Neural progenitor cell (in vitro differentiated cells): ENCODE data around the gene CSNK1G1. TPM values are rescaled to one million over a fixed set of nuclear protein-coding genes. Genes with fewer than 3 reads are reported as not detected.
"Not testable (repeated sequence)": the region's sequence is repeated elsewhere in the genome, so short reads cannot be mapped to it uniquely, and the experiment has no call there.

ENCODE experiments used
- DNase-seq: peaks from one replicate; pipeline ENCODE4 v3.0.0-alpha.2; 2016; ENCODE audit warnings: low spot score
- H2AFZ ChIP-seq: fragments of 200-600 bp; sonication (generic); replicated peaks from 2 replicates; pipeline ENCODE4 v1.6.1; 2016; ENCODE audit warnings: antibody characterized with exemption
- H3F3A ChIP-seq: fragments of 200-600 bp; sonication (generic); 2 replicates; pipeline ENCODE4 v1.6.1; 2016; ENCODE audit warnings: antibody characterized with exemption, low read depth
- H3K27ac ChIP-seq: fragments of 200-600 bp; sonication (generic); 2 replicates; pipeline ENCODE4 v1.5.1; 2016; ENCODE audit warnings: mild to moderate bottlenecking
- H3K27me3 ChIP-seq: fragments of 200-600 bp; sonication (generic); 2 replicates; pipeline ENCODE4 v1.6.1; 2016; ENCODE audit warnings: mild to moderate bottlenecking, moderate library complexity
- H3K36me3 ChIP-seq: fragments of 200-600 bp; sonication (generic); 2 replicates; pipeline ENCODE4 v1.5.1; 2016
- H3K4me1 ChIP-seq: fragments of 200-600 bp; sonication (generic); 2 replicates; pipeline ENCODE4 v1.6.1; 2016; ENCODE audit warnings: mixed run types
- H3K4me2 ChIP-seq: fragments of 200-600 bp; sonication (generic); 2 replicates; pipeline ENCODE4 v1.6.1; 2016
- H3K4me3 ChIP-seq: fragments of 200-600 bp; sonication (generic); 2 replicates; pipeline ENCODE4 v1.5.1; 2016
- H3K79me2 ChIP-seq: fragments of 200-600 bp; sonication (generic); 2 replicates; pipeline ENCODE4 v1.6.1; 2016; ENCODE audit warnings: low read depth
- H3K9ac ChIP-seq: fragments of 200-600 bp; sonication (generic); 2 replicates; pipeline ENCODE4 v1.6.1; 2016
- H3K9me3 ChIP-seq: fragments of 200-600 bp; sonication (generic); 2 replicates; pipeline ENCODE4 v1.5.1; 2016; ENCODE audit warnings: low read depth
- H4K20me1 ChIP-seq: fragments of 200-600 bp; sonication (generic); 2 replicates; pipeline ENCODE4 v1.6.1; 2016; ENCODE audit warnings: low read depth
- H3K27ac Mint-ChIP-seq: 3 replicates; pipeline ENCODE4 v1.8.0; 2021; ENCODE audit warnings: mixed read lengths
- H3K27me3 Mint-ChIP-seq: 2 replicates; pipeline ENCODE4 v1.8.0; 2022; ENCODE audit warnings: low read depth, mild to moderate bottlenecking, inconsistent platforms, moderate library complexity, mixed read lengths; ENCODE audit not compliant: insufficient read depth
- H3K36me3 Mint-ChIP-seq: 3 replicates; pipeline ENCODE4 v1.8.0; 2021; ENCODE audit warnings: mixed read lengths
- H3K4me1 Mint-ChIP-seq: 3 replicates; pipeline ENCODE4 v1.8.0; 2021; ENCODE audit warnings: mixed read lengths
- H3K4me3 Mint-ChIP-seq: 3 replicates; pipeline ENCODE4 v1.8.0; 2021; ENCODE audit warnings: mild to moderate bottlenecking, moderate library complexity, mixed read lengths
- H3K9me3 Mint-ChIP-seq: 3 replicates; pipeline ENCODE4 v1.8.0; 2020; ENCODE audit warnings: mixed read lengths
- CTCF ChIP-seq: fragments of 200-600 bp; sonication (generic); IDR thresholded peaks from 2 replicates; pipeline ENCODE4 v1.5.1; 2017; ENCODE audit warnings: antibody characterized with exemption, mild to moderate bottlenecking
- EZH2 ChIP-seq: fragments of 200-600 bp; sonication (generic); IDR thresholded peaks from 2 replicates; pipeline ENCODE4 v1.6.1; 2017; ENCODE audit warnings: antibody characterized with exemption, mild to moderate bottlenecking, moderate library complexity
- EZH2phosphoT487 ChIP-seq: fragments of 200-600 bp; sonication (generic); IDR thresholded peaks from 2 replicates; pipeline ENCODE4 v1.6.1; 2017; ENCODE audit warnings: antibody characterized with exemption
- total RNA-seq: library from RNA; depleted of rRNA; stranded (reverse); fragments of >200 nt; gene quantifications from 2 replicates; pipeline ENCODE4 v1.2.3, GENCODE V29; 2015; ENCODE audit warnings: low replicate concordance

Gene CSNK1G1
- total RNA-seq, 1 donor from 2014 or later, result 23.0 TPM

DNA sequence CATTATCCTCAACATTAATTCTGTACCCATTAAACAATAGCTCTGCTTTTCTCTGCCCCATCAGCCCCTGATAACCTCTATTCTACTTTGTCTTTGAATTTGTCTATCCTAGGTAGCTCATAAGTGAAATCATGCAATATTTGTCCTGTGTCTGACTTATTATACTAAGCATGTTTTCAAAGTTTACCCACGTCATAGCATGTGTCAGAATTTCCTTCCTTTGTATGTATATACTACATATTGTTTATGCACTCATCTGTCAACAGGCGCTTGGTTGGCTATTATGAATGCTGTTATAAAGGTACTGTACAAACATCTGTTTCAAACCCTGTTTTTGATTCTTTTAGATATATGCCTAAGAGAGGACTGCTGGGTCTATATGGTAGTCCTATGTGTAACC lies 18.2 kb downstream of the CSNK1G1 start:
- Histone ChIP-seq H3K36me3 (no peaks in the 10 kb centered on the region), H3K4me1 (no peaks in the 10 kb centered on the region), H3K4me3 (no peak overlapping the region), H2AFZ (no peak overlapping the region), H3K79me2 (peaks cover 21% of the 10 kb centered on the region), H3K9ac (no peak overlapping the region), H3K4me2 (no peak overlapping the region), H4K20me1 (no peaks in the 10 kb centered on the region), H3K27me3 (no peaks in the 10 kb centered on the region), H3F3A (no peaks in the 10 kb centered on the region), H3K9me3 (no peaks in the 10 kb centered on the region), H3K27ac (no peak overlapping the region)
- Mint-ChIP-seq H3K27ac (no peak overlapping the region), H3K4me1 (no peaks in the 10 kb centered on the region), H3K36me3 (peaks cover 7% of the 10 kb centered on the region), H3K4me3 (no peak overlapping the region), H3K27me3 (no peaks in the 10 kb centered on the region), H3K9me3 (no peaks in the 10 kb centered on the region)
- TF ChIP-seq CTCF, result no peak
- TF ChIP-seq EZH2, result no peak
- no peak for TF ChIP-seq EZH2phosphoT487
- DNase-seq, result no peak

GRCh38 chr15:64333986-64334929 lies 21.7 kb downstream of the CSNK1G1 start:
- Histone ChIP-seq H3K36me3 (no peaks in the 10 kb centered on the region), H4K20me1 (no peaks in the 10 kb centered on the region), H2AFZ (no peak overlapping the region), H3K79me2 (peaks cover 17% of the 10 kb centered on the region), H3K27me3 (no peaks in the 10 kb centered on the region), H3K4me3 (no peak overlapping the region), H3K9me3 (no peaks in the 10 kb centered on the region), H3K4me1 (no peaks in the 10 kb centered on the region), H3K9ac (no peak overlapping the region), H3K4me2 (no peak overlapping the region), H3F3A (no peaks in the 10 kb centered on the region), H3K27ac (no peak overlapping the region)
- no peaks in the 10 kb centered on the region for H3K9me3 Mint-ChIP-seq
- peaks cover 5% of the 10 kb centered on the region for H3K36me3 Mint-ChIP-seq
- H3K27me3 Mint-ChIP-seq, result no peaks in the 10 kb centered on the region
- no peaks in the 10 kb centered on the region for H3K4me1 Mint-ChIP-seq
- DNase-seq, result no peak
- TF ChIP-seq EZH2phosphoT487 (no peak), CTCF (no peak), EZH2 (no peak)
- no peak overlapping the region for H3K4me3 Mint-ChIP-seq
- H3K27ac Mint-ChIP-seq, result no peak overlapping the region

DNA sequence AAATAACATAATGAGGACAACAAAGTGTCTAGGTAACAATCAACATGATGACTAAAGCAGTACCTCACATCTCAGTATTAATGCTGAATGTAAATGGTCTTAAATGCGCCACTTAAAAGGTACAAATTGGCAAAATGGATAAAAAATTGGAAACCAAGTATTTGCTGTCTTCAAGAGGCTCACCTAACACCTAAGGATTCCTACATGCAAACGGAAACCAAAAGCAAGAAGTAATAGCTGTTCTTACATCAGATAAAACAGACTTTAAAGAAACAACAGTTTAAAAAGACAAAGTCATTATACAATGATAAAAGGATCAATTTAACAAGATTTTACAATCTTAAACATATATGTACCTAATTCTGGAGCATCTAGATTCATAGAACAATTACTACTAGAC lies 22.5 kb downstream of the CSNK1G1 start:
- H3K27ac Mint-ChIP-seq, result no peak overlapping the region

DNA sequence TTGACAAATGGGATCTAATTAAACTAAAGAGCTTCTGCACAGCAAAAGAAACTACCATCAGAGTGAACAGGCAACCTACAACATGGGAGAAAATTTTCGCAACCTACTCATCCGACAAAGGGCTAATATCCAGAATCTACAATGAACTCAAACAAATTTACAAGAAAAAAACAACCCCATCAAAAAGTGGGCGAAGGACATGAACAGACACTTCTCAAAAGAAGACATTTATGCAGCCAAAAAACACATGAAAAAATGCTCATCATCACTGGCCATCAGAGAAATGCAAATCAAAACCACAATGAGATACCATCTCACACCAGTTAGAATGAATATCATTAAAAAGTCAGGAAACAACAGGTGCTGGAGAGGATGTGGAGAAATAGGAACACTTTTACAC lies 24.3 kb downstream of the CSNK1G1 start:
- H3K4me1 ChIP-seq, H3K4me3 ChIP-seq, H3K9ac ChIP-seq, H3K36me3 Mint-ChIP-seq, H3K4me1 Mint-ChIP-seq, H3K9me3 Mint-ChIP-seq, H3K27me3 Mint-ChIP-seq, H3F3A ChIP-seq, H3K27me3 ChIP-seq, H3K9me3 ChIP-seq, H3K4me3 Mint-ChIP-seq, H4K20me1 ChIP-seq, H3K27ac ChIP-seq, H3K4me2 ChIP-seq, H3K27ac Mint-ChIP-seq, H3K36me3 ChIP-seq, DNase-seq, H2AFZ ChIP-seq: not testable (repeated sequence)
- peaks cover 17% of the 10 kb centered on the region for H3K79me2 ChIP-seq

More for the DNA sequence above, 22.5 kb downstream of the CSNK1G1 start:
- Mint-ChIP-seq H3K4me1 (no peaks in the 10 kb centered on the region), H3K36me3 (peaks cover 3% of the 10 kb centered on the region), H3K4me3 (no peak overlapping the region), H3K9me3 (no peaks in the 10 kb centered on the region), H3K27me3 (no peaks in the 10 kb centered on the region)
- DNase-seq, result no peak
- Histone ChIP-seq H4K20me1 (no peaks in the 10 kb centered on the region), H3K4me2 (no peak overlapping the region), H3K27me3 (no peaks in the 10 kb centered on the region), H3K9ac (no peak overlapping the region), H3K27ac (no peak overlapping the region), H3K9me3 (no peaks in the 10 kb centered on the region), H3K36me3 (no peaks in the 10 kb centered on the region), H2AFZ (no peak overlapping the region), H3F3A (no peaks in the 10 kb centered on the region), H3K79me2 (peaks cover 17% of the 10 kb centered on the region), H3K4me1 (no peaks in the 10 kb centered on the region), H3K4me3 (no peak overlapping the region)
- TF ChIP-seq EZH2, result no peak
- no peak for TF ChIP-seq CTCF
- no peak for TF ChIP-seq EZH2phosphoT487

- H3K4me2 ChIP-seq, H3K9me3 Mint-ChIP-seq, H3K9me3 ChIP-seq, H3K36me3 ChIP-seq, H3K27ac ChIP-seq, H3K27ac Mint-ChIP-seq, H3K27me3 Mint-ChIP-seq, H3K27me3 ChIP-seq, H2AFZ ChIP-seq, H3K9ac ChIP-seq, H3K4me3 Mint-ChIP-seq, H3K4me1 Mint-ChIP-seq, H3K36me3 Mint-ChIP-seq, H3K4me3 ChIP-seq, H3K4me1 ChIP-seq, DNase-seq, H4K20me1 ChIP-seq: not testable (repeated sequence)
- Histone ChIP-seq H3K79me2 (peaks cover 25% of the 10 kb centered on the region), H3F3A (peaks cover 12% of the 10 kb centered on the region)
These were observed 29.0 kb downstream of the CSNK1G1 start for GRCh38 chr15:64326975-64327374.
